Neural progenitor cell (in vitro differentiated cells): Measurements from ENCODE around the gene NOP14.

Source experiments
- CTCF ChIP-seq: fragments of 200-600 bp; sonication (generic); IDR thresholded peaks from 2 replicates; pipeline ENCODE4 v1.5.1; 2017; ENCODE audit warnings: antibody characterized with exemption, mild to moderate bottlenecking
- EZH2 ChIP-seq: fragments of 200-600 bp; sonication (generic); IDR thresholded peaks from 2 replicates; pipeline ENCODE4 v1.6.1; 2017; ENCODE audit warnings: antibody characterized with exemption, mild to moderate bottlenecking, moderate library complexity
- EZH2phosphoT487 ChIP-seq: fragments of 200-600 bp; sonication (generic); IDR thresholded peaks from 2 replicates; pipeline ENCODE4 v1.6.1; 2017; ENCODE audit warnings: antibody characterized with exemption

GRCh38 chr4:2963966-2964471 is 813 bp upstream of the NOP14 start:
- no peak for TF ChIP-seq CTCF
- peak; percentile 35 for TF ChIP-seq EZH2
- TF ChIP-seq EZH2phosphoT487 = peak; percentile 15
